GM19043 (cell line): ENCODE results near the gene LRRC70.

ENCODE experiments used
- ATAC-seq: cut with Tn5 transposase; IDR thresholded peaks from one replicate; pipeline ENCODE4 v1.9.1; 2021; ENCODE audit warnings: low read depth; ENCODE audit not compliant: unreplicated experiment

Gene LRRC70

DNA sequence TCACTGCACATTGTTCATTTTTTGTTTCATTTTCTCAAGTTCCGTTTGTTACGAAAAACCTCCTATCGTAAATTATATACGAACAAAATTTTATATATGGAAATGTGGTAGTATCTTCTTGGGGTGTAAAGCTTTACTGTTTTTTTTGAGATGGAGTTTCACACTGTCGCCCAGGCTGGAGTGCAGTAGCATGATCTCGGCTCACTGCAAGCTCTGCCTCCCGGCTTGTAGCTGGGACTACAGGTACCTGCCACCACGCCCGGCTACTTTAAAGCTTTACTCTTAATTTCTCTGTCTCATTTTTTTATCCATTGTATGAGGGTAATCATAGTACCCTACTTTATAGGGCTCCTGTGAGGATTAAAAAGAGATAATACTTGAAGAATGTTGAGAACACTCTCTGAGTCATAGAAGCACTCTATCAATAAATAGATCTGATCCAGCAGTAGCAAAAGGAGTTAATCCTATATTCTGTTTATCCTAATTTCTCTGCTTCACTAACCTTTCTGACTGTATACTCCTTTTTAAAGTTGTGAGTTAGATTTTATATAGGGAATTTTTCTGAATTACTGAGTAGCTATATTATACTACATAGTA is 5.6 kb upstream of the LRRC70 start:
- no peak for ATAC-seq

DNA sequence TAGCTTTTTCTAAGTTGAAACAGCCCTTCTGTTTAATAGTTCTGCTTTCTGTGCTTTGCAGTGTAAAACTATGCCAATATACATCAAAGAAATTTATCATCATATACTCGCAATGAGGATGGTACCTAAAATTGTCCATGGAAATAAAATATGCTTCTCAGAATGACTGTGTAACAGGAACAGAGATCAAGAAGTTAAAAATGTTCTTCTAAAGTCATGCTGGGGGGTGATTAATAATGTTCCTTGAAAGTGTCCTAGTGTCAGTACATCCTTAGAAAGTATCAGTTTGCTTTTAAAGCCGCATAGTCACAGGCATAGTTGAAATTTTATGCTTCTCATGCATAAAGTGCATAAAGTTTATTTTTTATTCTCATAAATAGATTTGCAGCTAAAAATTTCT is 4.0 kb upstream of the LRRC70 start:
- ATAC-seq = peak; percentile 38

DNA sequence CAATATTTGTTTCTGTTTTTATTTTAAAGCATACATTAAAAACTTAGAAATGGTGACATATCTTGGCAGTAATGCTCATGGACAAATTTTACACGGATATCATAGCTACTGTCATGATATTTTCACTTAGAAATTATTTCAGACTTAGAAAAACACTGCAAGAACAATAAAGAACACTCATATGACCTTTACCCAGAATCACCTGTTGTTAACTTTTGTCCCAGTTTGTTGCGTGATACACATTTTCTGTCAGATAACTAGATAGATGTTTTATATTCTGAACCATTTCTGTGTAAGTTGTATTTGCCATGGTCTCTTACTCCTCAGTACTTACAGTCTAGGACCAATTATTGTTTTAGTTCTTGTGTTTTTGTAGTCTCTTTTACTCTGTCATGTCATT is 3.6 kb upstream of the LRRC70 start:
- no peak for ATAC-seq

DNA sequence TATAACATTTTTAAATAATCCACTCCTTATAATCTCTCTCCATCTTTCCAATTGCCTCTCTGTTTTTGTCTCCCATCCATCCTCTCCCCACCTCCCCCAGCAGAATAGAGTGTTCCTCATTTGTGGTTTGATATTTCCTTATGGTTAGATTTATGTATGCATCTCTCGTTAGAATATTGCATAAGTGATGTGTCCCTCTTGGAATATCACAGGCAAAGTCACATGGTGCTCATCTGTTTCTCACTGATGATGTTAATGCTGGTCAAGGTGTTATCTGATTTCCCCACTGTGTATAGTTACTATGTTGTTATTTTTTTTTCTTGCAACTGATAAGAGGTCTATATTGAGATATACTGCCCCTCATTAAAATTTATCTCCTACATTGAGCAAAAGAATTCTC is 3.1 kb upstream of the LRRC70 start:
- ATAC-seq = no peak

DNA sequence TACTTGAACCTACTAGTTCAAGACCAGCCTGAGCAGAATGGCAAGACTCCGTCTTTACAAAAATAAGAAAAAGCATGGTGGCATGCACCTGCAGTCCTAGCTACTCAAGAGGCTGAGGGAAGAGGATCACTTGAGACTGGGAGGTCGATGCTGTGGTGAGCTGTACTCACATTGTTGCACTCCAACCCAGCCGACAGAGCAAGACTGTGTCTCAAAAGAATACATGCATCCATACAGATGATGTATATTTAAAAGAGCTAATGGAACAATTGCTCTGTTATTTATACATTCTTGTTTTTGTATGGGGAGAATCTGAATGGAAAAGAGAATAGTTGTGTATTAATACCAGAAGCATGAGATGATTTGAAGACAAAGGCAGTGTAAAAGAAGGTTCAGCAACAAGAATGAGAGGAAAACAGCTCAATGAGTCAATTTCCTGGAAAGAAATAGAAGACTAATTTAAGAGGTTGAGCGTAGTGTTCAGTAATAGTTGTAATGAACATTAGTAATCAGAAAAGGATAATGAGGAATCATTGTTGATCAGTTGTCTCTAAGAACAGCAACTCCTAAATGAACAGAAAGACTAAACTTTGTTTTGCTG is 1.9 kb upstream of the LRRC70 start:
- no peak for ATAC-seq

DNA sequence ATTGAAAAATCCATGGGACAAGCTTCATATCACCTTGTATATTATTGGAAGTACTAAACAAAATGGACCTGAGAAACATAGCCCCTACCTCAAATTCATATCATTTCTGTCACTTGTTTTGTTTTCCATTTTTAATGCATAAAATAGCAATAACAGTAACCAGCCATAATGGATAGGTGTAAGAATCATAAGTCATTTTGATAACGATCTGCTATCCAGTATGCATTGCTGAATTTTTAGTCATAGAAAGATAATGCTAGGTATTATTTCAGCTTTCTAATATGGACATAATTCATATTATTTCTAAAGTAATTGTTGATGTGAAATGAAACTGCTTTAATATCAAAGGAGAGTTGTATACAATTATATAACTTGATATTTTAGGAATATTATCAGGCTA is 1.1 kb upstream of the LRRC70 start:
- no peak for ATAC-seq

DNA sequence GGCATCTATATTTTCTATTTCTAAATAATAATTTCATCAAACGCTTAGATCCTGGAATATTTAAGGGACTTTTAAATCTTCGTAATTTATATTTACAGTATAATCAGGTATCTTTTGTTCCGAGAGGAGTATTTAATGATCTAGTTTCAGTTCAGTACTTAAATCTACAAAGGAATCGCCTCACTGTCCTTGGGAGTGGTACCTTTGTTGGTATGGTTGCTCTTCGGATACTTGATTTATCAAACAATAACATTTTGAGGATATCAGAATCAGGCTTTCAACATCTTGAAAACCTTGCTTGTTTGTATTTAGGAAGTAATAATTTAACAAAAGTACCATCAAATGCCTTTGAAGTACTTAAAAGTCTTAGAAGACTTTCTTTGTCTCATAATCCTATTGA is 1.1 kb downstream of the LRRC70 start:
- ATAC-seq = no peak

DNA sequence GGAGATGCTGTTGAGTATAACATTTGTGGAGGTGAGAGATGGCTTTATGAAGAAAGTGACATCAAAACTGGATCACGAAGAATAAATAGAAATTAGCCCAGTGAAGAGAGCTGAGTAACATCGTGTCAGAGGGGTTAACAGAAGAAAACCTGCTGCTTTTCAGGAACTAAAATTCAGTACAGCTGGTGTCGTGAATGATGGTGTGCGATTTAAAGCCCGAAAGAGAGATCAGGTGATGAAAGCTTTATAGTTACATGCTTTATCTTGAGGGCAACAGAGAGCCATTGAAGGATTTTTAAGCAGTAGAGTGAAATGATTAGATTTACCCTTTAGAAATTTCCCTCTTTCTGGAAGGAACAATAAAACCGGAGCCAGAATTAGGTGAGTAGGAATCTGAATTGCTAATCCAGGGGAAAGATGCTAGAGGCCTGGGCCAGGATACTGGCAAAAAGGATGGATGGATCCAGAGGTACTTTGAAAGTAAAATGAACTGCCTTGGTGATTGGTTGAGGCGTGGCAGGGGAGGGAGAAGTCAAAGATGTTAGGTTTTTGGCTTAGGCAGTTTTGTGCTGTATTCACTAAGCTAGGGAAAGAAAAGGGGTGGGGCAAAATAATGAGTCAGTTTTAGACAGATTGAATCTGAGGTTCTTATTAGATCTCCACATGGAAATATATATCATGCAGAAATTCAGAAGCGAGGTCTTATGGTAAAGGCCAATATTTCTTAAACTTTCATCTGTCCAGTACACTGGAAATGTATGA is 3.4 kb downstream of the LRRC70 start:
- no peak for ATAC-seq

DNA sequence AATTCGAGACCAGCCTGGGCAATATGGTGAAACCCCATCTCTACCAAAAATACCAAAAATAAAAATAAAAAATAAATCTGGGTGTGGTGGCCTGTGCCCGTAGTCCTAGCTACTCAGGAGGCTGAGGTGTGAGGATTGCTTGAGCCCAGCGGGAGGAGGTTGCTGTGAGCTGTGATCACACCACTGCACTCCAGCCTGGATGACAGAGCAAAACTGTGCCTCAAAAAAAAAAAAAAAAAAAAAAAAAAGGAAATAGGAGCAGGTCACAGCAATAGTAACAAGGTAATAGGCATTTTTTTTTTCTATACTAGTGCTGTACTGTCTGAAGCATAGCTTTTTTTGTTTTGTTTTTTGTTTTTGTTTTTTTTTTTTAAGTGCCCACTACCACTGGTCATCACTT is 5.8 kb downstream of the LRRC70 start:
- ATAC-seq = no peak

DNA sequence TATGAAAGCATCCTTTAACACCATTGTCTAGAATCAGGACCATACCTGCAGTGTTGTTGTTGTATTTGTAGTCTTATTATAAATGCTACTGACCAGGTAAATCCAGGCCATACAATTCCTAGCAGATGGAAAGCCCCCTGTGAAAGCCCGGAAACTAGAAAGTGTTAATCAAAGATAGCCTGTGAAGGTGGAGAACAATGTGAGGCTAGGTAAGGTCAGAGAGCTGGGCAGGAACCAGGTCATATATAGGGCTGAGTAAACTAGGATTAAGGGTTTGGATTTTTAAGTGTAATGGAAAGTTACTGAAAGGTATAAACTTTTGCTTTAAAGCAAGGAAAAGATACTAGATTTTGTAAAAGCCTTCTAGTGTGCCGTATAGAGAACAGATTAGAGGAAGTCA is 6.7 kb downstream of the LRRC70 start:
- ATAC-seq = no peak

DNA sequence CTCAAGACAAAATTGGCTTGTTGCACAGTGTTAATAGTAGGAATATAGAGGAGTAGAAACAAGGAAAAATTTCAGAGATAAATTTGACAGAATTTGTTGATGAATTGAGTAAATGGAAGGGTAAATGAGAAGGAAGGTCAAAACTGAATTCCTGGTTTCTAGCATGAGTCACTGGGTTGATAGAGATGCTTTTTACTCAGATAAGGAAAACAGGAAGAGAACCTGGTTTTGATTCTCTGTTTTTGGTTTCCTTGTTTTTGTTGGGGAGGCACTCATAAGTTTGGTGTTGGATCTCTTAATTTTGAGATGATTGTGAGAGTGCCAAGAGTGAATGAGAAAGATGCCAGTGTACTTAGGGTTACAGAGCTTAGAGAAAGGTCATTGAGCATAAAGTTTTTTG is 7.1 kb downstream of the LRRC70 start:
- no peak for ATAC-seq

DNA sequence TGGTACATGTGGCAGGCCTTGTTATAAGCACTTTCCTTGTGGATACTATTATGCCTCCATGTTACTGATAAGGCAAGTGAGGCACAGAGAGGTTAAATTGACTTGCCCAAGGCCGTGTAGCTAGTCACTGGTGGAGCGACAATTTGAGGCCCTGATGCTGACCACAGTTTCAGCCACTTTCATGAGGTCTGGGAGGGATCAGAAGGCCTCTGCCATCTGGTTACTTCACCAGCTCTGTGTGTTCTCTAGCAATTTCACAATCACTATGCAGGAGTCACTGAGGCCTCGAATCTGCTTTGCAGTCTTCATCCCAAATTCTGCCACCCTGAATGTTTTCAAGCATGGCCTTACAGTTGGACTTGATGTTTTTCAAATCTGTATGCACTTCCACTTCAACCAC is 9.1 kb downstream of the LRRC70 start:
- no peak for ATAC-seq

DNA sequence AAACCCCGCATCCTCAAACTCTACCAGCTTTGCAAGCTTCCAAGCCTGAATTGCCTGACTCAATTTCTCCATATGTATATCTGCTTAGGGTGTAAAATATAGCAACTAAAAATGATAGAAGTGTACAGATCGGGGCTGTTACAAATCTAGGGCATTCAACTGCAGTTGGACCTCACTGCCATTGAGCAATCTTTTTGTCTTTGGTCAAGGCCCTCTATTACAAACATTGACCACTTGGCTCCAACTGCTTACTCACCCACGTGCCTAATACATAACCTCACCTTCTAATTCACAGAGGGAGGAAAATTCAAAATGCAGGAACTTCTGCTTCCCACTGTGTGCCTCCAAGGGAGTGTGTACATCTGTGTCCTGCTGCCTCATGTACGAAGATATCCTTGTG is 10.0 kb downstream of the LRRC70 start:
- no peak for ATAC-seq

DNA sequence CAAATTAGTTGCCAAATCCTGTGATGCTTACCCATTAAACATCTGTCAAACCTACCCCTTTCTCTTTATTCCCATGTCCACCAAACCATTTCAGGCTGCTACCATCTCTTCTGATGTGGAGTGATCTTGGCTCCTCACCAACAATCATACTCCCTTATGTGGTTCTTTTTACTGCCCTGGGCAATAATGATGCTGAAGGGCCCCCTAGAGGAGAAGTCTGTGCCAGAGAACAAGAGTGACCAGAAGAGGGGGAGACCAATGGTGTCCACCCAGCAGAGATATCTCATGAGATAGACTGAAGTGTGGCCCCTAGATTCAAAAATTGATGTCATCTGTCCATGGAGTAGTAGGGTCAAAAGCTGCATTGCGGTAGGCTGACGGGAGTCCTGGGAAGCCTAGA is 10.9 kb downstream of the LRRC70 start:
- ATAC-seq = no peak

DNA sequence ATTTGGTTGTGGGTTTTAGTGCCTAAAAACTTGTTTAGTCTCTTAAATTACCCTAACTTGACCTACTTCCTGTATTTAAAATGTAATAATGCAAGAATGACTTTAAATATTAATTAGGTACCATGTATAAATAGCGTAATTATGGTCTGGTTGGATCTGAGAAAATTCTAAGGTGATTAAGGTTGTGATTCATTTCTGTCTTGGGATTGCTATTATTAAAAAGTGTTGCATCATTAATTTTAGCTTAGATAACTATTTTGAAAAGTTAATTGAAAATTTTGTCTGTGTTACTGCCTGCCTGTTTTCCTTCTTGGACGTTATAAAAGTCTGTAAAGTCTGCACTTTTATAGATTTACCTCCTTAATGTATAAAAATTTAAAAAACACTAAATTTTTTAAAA is 11.8 kb downstream of the LRRC70 start:
- ATAC-seq = no peak

DNA sequence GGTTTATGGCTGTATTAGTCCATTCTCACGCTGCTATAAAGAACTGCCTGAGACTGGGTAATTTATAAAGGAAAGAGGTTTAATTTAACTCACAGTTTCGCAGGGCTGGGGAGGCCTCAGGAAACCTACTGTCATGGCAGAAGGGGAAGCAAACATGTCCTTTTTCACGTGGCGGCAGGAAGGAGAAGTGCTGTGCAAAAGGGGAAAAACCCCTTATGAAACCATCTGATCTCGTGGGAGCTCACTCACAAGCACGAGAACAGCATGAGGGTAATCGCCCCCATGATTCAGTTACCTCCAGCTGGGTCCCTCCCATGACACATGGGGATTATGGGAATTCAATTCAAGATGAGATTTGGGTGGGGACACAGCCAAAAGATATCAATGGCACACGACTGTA is 13.9 kb downstream of the LRRC70 start:
- ATAC-seq = no peak

DNA sequence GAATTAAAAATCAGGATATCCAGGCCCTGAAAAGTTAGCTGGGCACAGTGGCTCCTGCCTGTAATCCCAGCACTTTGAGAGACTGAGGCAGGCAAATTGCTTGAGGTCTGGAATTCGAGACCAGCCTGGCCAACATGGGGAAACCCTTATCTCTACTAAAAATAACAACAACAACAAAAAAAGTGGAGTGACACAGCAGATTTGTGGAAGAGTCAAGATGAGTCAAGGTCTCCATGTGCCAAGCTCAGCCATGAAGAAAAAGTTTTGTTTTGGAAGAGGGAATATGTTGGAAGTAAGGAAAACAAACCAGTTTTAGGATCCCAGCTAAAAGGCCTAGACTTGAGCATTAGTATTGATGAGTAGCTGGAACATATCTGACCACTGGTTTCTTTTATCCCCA is 14.7 kb downstream of the LRRC70 start:
- ATAC-seq = no peak

DNA sequence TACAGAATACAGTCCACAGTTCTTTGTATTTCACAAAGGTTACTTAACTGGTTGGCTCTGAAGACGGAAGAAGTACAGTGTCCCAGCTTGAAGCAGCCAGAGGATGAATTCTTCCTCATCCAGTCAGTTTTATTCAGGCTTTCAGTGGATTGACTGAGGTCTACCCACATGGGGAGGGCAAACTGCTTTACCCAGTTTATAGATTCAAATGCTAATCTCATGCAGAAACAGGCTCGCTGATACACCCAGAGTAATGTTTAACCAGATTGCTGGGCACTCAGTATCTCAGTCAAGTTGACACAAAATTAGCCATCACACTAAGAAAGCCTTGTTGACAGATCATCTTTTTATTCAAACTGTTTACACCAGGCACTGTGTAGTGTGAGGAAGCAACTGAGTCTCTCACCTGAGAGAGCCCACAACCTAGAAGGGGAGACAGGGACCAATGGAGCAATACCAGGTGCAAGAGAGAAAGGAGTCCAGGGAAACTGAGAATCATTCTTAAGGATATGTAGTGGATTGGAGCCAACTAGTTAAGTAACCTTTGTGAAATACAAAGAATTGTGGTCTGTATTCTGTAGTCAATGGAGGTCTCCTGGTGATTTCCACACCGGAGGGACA is 15.9 kb downstream of the LRRC70 start:
- ATAC-seq = no peak

DNA sequence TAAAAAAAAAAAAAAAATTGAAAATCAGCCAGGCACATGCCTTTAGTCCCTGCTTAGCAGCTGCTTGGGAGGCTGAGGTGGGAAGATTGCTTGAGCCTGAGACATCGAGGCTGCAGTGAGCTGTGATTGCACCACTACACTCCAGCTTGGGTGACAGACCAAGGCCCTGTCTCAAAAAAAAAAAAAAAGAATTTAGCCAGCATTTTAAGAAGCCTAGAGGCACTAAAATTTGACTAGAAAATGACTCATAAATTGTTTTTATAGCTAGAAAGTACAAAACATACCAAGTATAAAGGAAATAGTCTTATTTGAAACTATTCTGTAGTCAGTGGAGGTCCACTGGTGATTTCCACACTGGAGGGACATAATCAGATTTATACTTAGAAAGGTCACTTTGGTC is 17.5 kb downstream of the LRRC70 start:
- no peak for ATAC-seq

DNA sequence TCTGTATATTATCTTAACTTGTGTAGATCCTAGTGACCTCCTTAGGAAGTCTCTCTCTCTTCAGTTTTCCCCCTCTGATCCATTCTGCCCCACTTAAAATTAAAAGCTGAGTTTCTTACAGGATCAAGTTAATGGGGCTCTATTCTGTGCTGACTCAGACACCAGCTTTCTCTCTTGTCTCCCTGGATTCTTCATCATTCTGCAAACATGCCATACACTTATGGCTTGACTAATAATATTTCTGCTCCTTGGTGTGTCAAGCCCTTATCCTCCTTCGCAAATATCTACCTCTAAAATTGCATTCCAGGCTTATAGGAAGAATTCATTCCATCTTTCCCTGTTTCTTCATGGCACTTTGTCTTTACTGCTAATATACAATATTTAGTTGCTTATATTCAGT is 18.1 kb downstream of the LRRC70 start:
- no peak for ATAC-seq

DNA sequence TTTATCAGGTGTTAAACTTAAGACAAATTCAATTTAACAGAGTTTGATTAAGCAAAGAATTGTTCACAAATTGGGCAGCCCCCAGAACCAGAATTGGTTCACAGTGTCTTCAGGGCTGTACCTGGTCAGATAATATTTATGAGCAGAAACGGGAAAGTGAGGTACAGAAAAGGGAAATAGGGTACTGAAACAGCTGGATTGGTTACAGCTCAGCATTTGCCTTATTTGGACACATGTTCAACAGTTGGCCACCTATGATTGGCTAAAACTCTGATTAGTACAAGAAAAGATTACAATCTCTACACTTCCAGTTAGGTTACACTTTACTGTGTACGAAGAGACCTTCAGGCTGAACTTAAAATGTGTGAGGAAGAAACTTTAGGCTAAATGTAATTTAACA is 18.7 kb downstream of the LRRC70 start:
- no peak for ATAC-seq
